Fibroblast of pulmonary artery (primary cell): ENCODE measurements around the gene VWA5A.

Experiments
- DNase-seq: peaks from one replicate; pipeline ENCODE4 v3.0.0-alpha.2; 2010; ENCODE audit warnings: low read depth
- H3K4me3 ChIP-seq: replicated peaks from 2 replicates; pipeline ENCODE4 v1.5.1; 2011; ENCODE audit warnings: low read depth, mild to moderate bottlenecking, control low read depth, low read length, moderate library complexity
- TF ChIP-seq, protein P1 (sequence below): IDR thresholded peaks from 2 replicates; pipeline ENCODE4 v1.5.1; 2011; ENCODE audit warnings: mild to moderate bottlenecking, control low read depth, low read length, inconsistent platforms; ENCODE audit errors: missing control alignments

VWA5A gene

DNA sequence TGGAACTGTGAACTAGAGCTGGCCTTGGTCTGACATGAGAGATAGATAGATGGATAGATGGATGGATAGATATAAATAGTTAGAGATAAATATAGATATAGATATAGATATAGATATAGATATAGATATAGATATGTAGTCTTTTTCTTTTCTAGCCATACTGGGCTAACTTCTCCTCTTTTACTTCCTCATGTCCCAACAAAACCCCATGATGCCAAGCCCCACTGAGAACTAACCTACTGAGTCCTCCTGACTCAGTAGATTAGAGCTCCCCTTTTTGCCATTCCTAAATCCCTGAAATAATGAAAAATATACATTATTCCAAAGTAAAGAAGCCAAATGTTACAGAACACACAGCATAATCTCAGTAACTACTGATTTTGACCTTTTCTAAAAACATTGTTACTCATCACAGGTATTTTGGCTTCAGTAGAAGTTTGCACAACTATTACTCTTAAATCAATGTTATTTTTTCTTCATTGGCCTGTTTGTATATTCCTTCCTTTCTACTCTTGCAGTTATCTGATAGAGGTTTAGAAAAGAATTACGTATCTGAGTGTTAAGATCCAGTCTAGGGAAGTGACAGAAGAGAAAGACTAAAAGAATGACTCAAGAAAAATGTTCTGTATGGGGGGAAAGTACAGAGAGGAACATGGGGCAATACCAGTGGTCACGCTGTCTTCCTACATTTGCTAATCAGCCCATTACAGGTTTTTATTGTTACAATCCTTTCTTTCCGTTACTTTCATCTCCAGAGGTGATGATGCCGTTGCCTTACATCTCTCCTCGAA is 61.9 kb downstream of the VWA5A start:
- DNase-seq, result no peak
- H3K4me3 ChIP-seq, result no peak overlapping the region
- TF ChIP-seq, protein P1, sequence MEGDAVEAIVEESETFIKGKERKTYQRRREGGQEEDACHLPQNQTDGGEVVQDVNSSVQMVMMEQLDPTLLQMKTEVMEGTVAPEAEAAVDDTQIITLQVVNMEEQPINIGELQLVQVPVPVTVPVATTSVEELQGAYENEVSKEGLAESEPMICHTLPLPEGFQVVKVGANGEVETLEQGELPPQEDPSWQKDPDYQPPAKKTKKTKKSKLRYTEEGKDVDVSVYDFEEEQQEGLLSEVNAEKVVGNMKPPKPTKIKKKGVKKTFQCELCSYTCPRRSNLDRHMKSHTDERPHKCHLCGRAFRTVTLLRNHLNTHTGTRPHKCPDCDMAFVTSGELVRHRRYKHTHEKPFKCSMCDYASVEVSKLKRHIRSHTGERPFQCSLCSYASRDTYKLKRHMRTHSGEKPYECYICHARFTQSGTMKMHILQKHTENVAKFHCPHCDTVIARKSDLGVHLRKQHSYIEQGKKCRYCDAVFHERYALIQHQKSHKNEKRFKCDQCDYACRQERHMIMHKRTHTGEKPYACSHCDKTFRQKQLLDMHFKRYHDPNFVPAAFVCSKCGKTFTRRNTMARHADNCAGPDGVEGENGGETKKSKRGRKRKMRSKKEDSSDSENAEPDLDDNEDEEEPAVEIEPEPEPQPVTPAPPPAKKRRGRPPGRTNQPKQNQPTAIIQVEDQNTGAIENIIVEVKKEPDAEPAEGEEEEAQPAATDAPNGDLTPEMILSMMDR, result no peak

DNA sequence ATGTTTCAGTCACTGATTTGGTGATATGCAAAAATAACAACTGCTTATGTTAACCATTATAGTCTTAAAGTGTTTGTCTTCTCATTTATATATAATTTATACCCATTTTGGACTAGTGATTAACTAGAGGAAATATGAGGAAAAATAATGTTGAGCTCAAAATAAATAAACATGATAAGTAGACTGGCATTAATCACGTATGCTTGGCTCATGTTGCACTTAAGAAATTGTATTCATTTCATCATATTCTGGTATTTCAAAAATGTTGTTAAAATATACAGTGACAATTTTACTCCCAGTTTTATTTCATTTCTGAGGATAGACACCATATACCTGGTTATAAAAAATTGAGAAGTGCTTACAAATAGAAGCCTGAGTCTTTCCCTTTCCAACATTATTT is 64.1 kb downstream of the VWA5A start:
- DNase-seq, result peak; percentile 13
- TF ChIP-seq, protein P1, result no peak

DNA sequence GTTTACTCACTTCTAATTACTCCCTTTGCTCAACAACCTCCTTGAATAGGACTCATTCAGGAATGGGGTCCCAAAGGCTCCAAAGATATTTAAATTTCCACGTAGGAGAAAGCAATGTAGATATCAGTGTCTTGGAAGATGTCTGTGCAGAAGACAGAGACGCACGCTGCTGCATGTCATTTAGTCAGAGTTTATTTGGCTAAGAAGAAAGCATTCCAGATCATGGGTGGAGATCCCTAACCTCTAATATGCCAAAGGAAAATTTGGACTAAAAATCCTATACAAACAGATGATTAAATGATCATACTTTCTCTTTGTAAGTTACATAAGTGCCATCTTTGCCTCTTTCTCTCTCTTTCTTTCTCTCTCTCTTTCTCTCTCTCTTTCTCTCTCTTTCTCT is 67.8 kb downstream of the VWA5A start, which contains the start of gene OR10D3:
TSS of gene OR10D3 (plus strand) at position 278 of the 400 bp plus-strand sequence. CDS start 1,925 bp downstream, outside the sequence.
- no peak within 1 kb of the TSS for H3K4me3 ChIP-seq
- TF ChIP-seq, protein P1, result no peak
- no peak for DNase-seq

More for the DNA sequence above, 64.1 kb downstream of the VWA5A start:
- no peak overlapping the region for H3K4me3 ChIP-seq

DNA sequence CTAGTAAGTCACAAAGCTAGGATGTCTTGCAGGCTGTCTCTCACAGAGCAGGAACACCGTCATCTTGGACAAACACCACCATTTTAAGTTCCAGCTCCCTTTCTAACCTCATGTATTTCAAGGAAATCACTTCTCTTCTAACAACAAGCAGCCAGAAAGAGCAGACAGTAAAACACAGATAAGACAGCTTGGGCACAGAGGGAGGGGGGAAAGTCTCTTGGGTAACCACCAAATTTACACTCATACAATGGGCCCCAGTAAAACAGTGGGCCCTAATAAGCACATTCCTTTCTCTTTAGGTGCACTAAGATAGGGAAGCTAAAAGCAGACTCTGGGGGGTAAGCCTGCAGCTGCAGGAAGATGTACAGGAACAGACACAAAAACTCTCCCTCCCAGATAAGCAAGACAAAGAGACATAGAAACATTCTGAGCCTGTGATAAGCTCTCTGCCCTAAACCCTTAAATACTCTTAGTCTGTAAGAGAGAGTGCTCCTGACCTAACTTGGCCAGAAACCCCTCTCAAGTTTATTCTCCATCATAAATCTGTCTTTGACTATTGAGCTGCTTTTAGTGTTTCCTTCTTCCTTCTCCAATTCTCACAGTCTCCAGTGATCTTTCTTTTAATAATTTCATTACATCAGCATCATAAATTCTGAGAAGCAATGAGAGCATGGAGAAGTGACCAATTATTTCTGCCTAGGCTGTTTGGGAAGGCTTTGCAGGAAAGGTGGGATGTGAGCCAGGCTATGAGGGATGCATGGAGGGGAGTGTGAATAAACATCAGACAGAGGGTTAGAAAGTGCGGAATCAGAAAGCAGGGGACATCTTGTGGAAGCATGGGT is 75.3 kb downstream of the VWA5A start:
- no peak overlapping the region for H3K4me3 ChIP-seq
- TF ChIP-seq, protein P1, result no peak
- DNase-seq, result no peak

DNA sequence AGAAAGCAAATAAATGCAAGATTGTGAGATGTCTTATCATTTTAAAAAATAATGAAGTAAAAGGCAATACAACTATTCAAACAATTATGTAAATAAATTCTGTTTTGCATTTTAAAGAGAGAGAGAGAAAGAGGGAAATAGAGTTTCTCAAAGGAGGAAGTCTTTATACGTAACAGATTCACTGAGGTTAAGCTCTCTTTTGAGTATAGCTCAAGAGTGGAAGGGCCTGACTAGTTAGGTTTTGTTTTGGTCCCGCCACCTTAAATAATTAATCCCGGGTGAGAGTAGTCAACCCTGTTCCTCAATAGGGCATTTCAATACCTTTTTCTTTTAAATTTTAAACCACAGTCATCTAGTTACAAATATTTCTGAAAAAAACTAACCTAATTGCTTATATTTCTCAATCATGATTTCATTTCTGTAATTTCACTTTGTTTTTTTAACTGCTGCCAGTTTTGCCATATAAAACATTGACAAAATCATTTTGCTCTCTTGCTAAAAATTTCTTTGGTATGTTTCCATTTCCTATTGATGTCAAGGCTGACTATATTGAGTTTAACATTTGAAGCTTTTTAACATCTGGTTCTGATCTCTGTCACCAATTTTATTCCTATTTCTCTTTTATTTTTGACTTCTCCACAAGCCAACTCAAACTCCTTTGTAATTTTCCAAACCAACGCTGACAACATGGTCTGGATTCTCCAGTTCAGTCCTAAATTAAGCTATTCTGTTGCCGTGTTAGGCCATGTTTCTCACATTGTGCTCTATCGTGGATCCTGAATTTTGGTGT is 78.2 kb downstream of the VWA5A start:
- no peak for DNase-seq
- TF ChIP-seq, protein P1, result no peak
- no peak overlapping the region for H3K4me3 ChIP-seq

DNA sequence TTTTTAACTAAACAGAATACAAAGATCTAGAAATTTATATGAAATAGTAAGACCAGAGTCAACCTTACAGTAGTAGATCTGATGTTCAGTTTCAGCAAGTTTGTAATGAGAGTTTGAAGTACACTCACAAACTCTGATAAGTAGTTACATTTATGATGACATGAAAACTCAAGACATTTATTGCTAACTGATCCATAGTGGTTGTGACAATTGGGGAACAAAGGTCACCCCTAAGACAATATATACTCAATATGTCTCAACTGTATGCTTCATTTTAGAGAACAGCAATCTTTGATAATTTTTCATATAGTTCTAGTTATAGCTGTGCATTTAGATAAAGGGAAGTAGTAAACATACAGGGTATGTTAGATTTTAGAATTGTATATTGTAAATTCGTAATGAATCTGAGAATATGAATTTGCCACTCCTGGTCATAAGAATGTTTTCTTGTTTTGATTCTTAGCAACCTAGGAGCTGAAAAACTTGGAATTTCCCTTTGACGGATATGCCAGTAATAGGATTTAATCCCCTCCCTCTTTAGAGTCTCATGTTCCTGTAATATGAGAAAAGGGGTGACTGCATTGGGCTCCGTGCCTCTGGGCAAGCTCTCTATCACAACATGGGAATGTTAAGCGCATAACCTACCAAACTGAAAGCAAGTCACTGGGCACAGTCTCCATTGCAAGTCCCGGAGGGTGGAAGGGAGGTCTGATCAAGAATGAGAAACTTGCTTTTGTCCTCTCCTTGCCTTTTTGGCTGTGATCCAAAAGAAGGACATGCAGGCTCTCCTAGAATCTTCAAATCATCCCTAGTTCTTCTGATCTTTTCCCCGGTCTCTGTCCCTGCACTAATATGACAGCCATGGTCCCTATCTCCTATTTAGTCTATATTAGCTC is 79.3 kb downstream of the VWA5A start:
- TF ChIP-seq, protein P1, result no peak
- H3K4me3 ChIP-seq, result no peak overlapping the region
- peak; percentile 49 for DNase-seq
